Measurements from ENCODE around the gene MAP2K6. TPM values are rescaled to one million over a fixed set of nuclear protein-coding genes. Genes with fewer than 3 reads are reported as not detected.

MAP2K6 gene
- total RNA-seq, 1 donor from 2014 or later = 101 TPM

DNA sequence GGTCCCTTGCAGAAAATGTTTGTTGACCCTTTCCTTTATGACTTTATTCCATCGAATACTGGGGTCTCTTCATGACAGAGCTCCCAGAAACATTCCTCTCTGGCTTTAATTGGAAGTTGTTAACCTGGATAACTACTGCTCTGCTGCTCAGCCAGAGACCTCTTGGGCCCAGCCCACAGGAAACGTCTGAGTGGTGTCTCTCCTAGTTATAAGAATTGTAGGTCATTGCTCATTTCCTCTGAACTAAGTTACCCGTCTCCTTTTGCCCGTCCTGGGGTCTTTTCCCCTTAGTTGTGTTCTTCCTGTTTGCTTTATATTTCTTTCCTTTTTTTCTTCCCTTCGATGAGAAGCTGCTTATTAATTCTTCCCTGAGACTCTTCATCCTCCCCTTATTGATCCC lies 9.0 kb downstream of the MAP2K6 start:
- no peak overlapping the region for H3K27ac Mint-ChIP-seq
- peaks cover 36% of the 10 kb centered on the region for H3K4me1 ChIP-seq

DNA sequence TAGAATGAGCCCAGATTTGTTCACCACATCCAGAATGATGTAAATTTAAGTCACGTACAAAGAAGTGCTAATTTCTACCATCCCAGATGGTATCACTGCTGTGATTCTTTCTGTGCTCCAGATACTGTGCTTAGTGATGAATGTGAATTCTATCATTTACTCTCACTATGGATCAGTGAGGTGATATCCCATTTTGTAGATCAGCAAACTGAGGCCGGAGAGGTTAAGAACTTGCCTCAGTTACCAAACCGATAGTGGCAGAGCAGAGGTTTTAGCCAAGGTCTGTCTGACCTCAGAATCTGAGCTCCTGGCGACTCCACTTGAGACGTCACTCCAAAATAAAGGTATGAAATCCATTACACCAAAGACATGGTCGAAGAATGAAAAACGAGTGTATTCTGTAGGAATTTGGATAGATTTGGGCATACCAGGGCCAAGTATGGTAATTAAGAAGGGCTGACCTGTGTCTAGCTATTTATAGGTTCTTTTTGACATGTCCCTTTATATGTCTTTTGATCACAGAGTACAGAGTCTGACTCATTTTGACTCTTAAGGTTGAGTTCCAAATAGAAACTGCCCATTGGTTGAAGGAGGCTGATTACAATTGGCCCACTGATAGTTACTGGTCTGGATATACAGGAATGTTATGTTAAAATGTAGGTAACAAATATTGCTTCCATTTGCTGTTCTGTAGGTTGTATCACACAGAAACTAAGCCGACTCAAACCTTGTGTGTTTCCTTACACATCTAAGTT lies 10.0 kb downstream of the MAP2K6 start:
- Mint-ChIP-seq H3K4me1 (peaks cover 26% of the 10 kb centered on the region), H3K9me3 (peaks cover 31% of the 10 kb centered on the region), H3K36me3 (peaks cover 37% of the 10 kb centered on the region), H3K27me3 (ENCODE audit: insufficient read depth, low read depth) (peaks cover 2% of the 10 kb centered on the region), H3K27ac (no peak overlapping the region), H3K4me3 (no peak overlapping the region)
- Histone ChIP-seq H2AFZ (replicated peaks) (no peak overlapping the region), H3K27ac (peak overlapping the region; percentile 14), H3F3A (ENCODE audit: low read depth) (peaks cover 12% of the 10 kb centered on the region), H3K27me3 (no peaks in the 10 kb centered on the region), H3K4me3 (no peak overlapping the region), H3K9me3 (ENCODE audit: low read depth) (no peaks in the 10 kb centered on the region), H3K79me2 (ENCODE audit: low read depth) (peaks cover 100% of the 10 kb centered on the region), H4K20me1 (ENCODE audit: low read depth) (peaks cover 91% of the 10 kb centered on the region), H3K4me2 (no peak overlapping the region), H3K4me1 (peaks cover 32% of the 10 kb centered on the region), H3K36me3 (no peaks in the 10 kb centered on the region), H3K9ac (no peak overlapping the region)
- no peak for DNase-seq (ENCODE audit: low spot score)
- TF ChIP-seq, protein P1, sequence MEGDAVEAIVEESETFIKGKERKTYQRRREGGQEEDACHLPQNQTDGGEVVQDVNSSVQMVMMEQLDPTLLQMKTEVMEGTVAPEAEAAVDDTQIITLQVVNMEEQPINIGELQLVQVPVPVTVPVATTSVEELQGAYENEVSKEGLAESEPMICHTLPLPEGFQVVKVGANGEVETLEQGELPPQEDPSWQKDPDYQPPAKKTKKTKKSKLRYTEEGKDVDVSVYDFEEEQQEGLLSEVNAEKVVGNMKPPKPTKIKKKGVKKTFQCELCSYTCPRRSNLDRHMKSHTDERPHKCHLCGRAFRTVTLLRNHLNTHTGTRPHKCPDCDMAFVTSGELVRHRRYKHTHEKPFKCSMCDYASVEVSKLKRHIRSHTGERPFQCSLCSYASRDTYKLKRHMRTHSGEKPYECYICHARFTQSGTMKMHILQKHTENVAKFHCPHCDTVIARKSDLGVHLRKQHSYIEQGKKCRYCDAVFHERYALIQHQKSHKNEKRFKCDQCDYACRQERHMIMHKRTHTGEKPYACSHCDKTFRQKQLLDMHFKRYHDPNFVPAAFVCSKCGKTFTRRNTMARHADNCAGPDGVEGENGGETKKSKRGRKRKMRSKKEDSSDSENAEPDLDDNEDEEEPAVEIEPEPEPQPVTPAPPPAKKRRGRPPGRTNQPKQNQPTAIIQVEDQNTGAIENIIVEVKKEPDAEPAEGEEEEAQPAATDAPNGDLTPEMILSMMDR (IDR thresholded peaks at IDR 0.05) = no peak
- TF ChIP-seq EZH2phosphoT487 (IDR thresholded peaks at IDR 0.05) (no peak), EZH2 (IDR thresholded peaks at IDR 0.05) (no peak)

More for the DNA sequence above, 9.0 kb downstream of the MAP2K6 start:
- no peak overlapping the region for H3K27ac ChIP-seq
- H3K79me2 ChIP-seq (ENCODE audit: low read depth) = peaks cover 100% of the 10 kb centered on the region
- no peak for TF ChIP-seq EZH2 (IDR thresholded peaks at IDR 0.05)
- TF ChIP-seq, protein P1 (IDR thresholded peaks at IDR 0.05) = no peak
- TF ChIP-seq EZH2phosphoT487 (IDR thresholded peaks at IDR 0.05) = no peak
- H3K9ac ChIP-seq = no peak overlapping the region
- H3K9me3 Mint-ChIP-seq = peaks cover 31% of the 10 kb centered on the region
- no peaks in the 10 kb centered on the region for H3K27me3 ChIP-seq
- H3K9me3 ChIP-seq (ENCODE audit: low read depth) = no peaks in the 10 kb centered on the region
- DNase-seq (ENCODE audit: low spot score) = no peak
- no peak overlapping the region for H3K4me2 ChIP-seq
- H3K4me3 ChIP-seq = no peak overlapping the region
- H3K36me3 ChIP-seq = no peaks in the 10 kb centered on the region
- peaks cover 2% of the 10 kb centered on the region for H3K27me3 Mint-ChIP-seq (ENCODE audit: insufficient read depth, low read depth)
- H3K36me3 Mint-ChIP-seq = peaks cover 36% of the 10 kb centered on the region
- H4K20me1 ChIP-seq (ENCODE audit: low read depth) = peaks cover 91% of the 10 kb centered on the region
- H3K4me3 Mint-ChIP-seq = no peak overlapping the region
- peaks cover 28% of the 10 kb centered on the region for H3K4me1 Mint-ChIP-seq
- H2AFZ ChIP-seq (replicated peaks) = no peak overlapping the region
- H3F3A ChIP-seq (ENCODE audit: low read depth) = peaks cover 12% of the 10 kb centered on the region

DNA sequence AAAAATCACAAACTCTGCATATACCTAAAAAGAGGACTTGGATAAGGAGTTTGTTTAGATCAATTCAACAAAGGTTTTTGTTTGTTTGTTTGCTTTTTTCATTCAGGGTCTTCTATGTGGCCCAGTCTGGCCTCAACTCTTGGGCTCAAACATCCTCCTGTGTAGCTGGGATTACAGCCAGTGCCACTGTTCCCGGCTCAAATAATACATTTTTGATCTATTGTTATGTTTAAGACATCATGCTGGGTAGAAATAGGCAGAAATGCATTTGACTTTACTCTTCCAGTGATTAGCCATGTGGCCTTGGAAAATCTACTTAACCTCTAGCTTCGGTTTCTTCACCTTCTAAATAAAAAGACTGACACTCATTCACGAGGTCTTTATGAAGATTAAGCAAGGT lies 11.5 kb downstream of the MAP2K6 start:
- Histone ChIP-seq H3K4me2 (peak overlapping the region; percentile 46), H3K27ac (no peak overlapping the region), H3K27me3 (no peaks in the 10 kb centered on the region), H3K9ac (no peak overlapping the region), H3F3A (ENCODE audit: low read depth) (peaks cover 12% of the 10 kb centered on the region), H4K20me1 (ENCODE audit: low read depth) (peaks cover 91% of the 10 kb centered on the region), H3K4me3 (no peak overlapping the region), H3K4me1 (peaks cover 33% of the 10 kb centered on the region), H2AFZ (replicated peaks) (no peak overlapping the region), H3K9me3 (ENCODE audit: low read depth) (no peaks in the 10 kb centered on the region), H3K36me3 (no peaks in the 10 kb centered on the region), H3K79me2 (ENCODE audit: low read depth) (peaks cover 100% of the 10 kb centered on the region)
- no peak overlapping the region for H3K4me3 Mint-ChIP-seq
- TF ChIP-seq, protein P1 (IDR thresholded peaks at IDR 0.05) = no peak
- TF ChIP-seq EZH2 (IDR thresholded peaks at IDR 0.05) (no peak), EZH2phosphoT487 (IDR thresholded peaks at IDR 0.05) (no peak)
- peaks cover 29% of the 10 kb centered on the region for H3K4me1 Mint-ChIP-seq
- DNase-seq (ENCODE audit: low spot score) = no peak
- H3K36me3 Mint-ChIP-seq = peaks cover 34% of the 10 kb centered on the region
- H3K27me3 Mint-ChIP-seq (ENCODE audit: insufficient read depth, low read depth) = peaks cover 5% of the 10 kb centered on the region
- H3K27ac Mint-ChIP-seq = no peak overlapping the region
- H3K9me3 Mint-ChIP-seq = peaks cover 24% of the 10 kb centered on the region
